BJ (cell line): Measurements from ENCODE around the gene GTPBP3. TPM values are rescaled to one million over a fixed set of nuclear protein-coding genes. Genes with fewer than 3 reads are reported as not detected.
A peak's percentile ranks its signal among the peaks of the same experiment; 100 is the strongest.

Experiments
- CTCF ChIA-PET: fragments of 350-600 bp; formaldehyde crosslinking; extraction: SDS; loops from one replicate; lab custom pipeline; 2021; ENCODE audit warnings: antibody characterized with exemption, inconsistent platforms; lab: Yijun Ruan, JAX
- POLR2A ChIA-PET: fragments of 300-600 bp; sonication (Branson Sonifier 250); formaldehyde crosslinking; extraction: SDS; loops from one replicate; lab custom pipeline; 2021; ENCODE audit warnings: antibody characterized with exemption; lab: Charles Lee
- DNase-seq: peaks from one replicate; pipeline ENCODE4 v3.0.0-alpha.2; 2011; ENCODE audit warnings: low read depth
- H3K27me3 ChIP-seq: 2 replicates; pipeline ENCODE4 v1.6.0; 2011; ENCODE audit warnings: low read length; ENCODE audit not compliant: control insufficient read depth, insufficient read depth
- H3K36me3 ChIP-seq: 2 replicates; pipeline ENCODE4 v1.5.1; 2011; ENCODE audit warnings: low read length; ENCODE audit not compliant: control insufficient read depth, insufficient read depth
- H3K4me3 ChIP-seq: 2 replicates; pipeline ENCODE4 v1.5.1; 2011; ENCODE audit warnings: low read depth, mild to moderate bottlenecking, control low read depth, low read length
- CTCF ChIP-seq: IDR thresholded peaks from 2 replicates; pipeline ENCODE4 v1.5.1; 2011; ENCODE audit warnings: low read depth, mild to moderate bottlenecking, control low read depth, inconsistent platforms, low read length, moderate library complexity; ENCODE audit not compliant: insufficient read depth
- polyA plus RNA-seq: library from polyadenylated mRNA; depleted of rRNA; stranded (reverse); fragments of >200 nt; gene quantifications from 2 replicates; pipeline ENCODE4 v1.2.3, GENCODE V29; 2011

GTPBP3 gene
- polyA plus RNA-seq, 1 experiment: 6.3 TPM

GRCh38 chr19:17340302-17340870 is 3.0 kb downstream of the GTPBP3 start:
- TF ChIP-seq CTCF: no peak
- Histone ChIP-seq H3K36me3 (peaks cover 2% of the 10 kb centered on the region), H3K4me3 (no peak overlapping the region), H3K27me3 (no peaks in the 10 kb centered on the region)
- POLR2A ChIA-PET: no interaction called here
- DNase-seq: no peak
- CTCF ChIA-PET: interaction anchor here (0.6 to 9.8 kb wide), 2 partner anchors 47 to 1044 kb away, joined by 3 to 121 read pairs; no protein-coding TSS in a partner anchor

- POLR2A ChIA-PET: no interaction called here
- no peak for DNase-seq
- CTCF ChIA-PET: interaction anchor here (0.6 to 9.8 kb wide), 2 partner anchors 46 to 1044 kb away, joined by 3 to 121 read pairs; no protein-coding TSS in a partner anchor
- Histone ChIP-seq H3K36me3 (peaks cover 2% of the 10 kb centered on the region), H3K27me3 (no peaks in the 10 kb centered on the region), H3K4me3 (no peak overlapping the region)
- TF ChIP-seq CTCF: no peak
Measured at GRCh38 chr19:17340871-17341357, 3.6 kb downstream of the GTPBP3 start.

GRCh38 chr19:17341386-17341785 is 4.0 kb downstream of the GTPBP3 start:
- ChIA-PET POLR2A (no interaction called here), CTCF (interaction anchor here (0.6 to 9.8 kb wide), 3 partner anchors 10 to 1045 kb away, joined by 3 to 121 read pairs (median 3); no protein-coding TSS in a partner anchor)
- TF ChIP-seq CTCF: no peak
- no peak for DNase-seq
- Histone ChIP-seq H3K4me3 (no peak overlapping the region), H3K36me3 (peaks cover 2% of the 10 kb centered on the region), H3K27me3 (no peaks in the 10 kb centered on the region)

- ChIA-PET POLR2A (no interaction called here), CTCF (interaction anchor here (1.2 to 9.8 kb wide), 3 partner anchors 11 to 45 kb away, joined by 3 to 121 read pairs (median 5); partner anchors contain the start of gene ABHD8)
- no peak for TF ChIP-seq CTCF
- H3K4me3 ChIP-seq: no peak overlapping the region
- DNase-seq: no peak
- H3K27me3 ChIP-seq: no peaks in the 10 kb centered on the region
- peaks cover 2% of the 10 kb centered on the region for H3K36me3 ChIP-seq
Measured at GRCh38 chr19:17341845-17342244, 4.5 kb downstream of the GTPBP3 start.

- H3K36me3 ChIP-seq: no peaks in the 10 kb centered on the region
- DNase-seq: no peak
- ChIA-PET CTCF (interaction anchor here (0.6 to 9.8 kb wide), 6 partner anchors 12 to 114 kb away, joined by 3 to 121 read pairs (median 3); no protein-coding TSS in a partner anchor), POLR2A (no interaction called here)
- no peak overlapping the region for H3K4me3 ChIP-seq
- H3K27me3 ChIP-seq: no peaks in the 10 kb centered on the region
- TF ChIP-seq CTCF: peak; percentile 94
Measured at GRCh38 chr19:17346109-17346671, 8.8 kb downstream of the GTPBP3 start.
